GM21423 (cell line): ENCODE measurements around the gene KCTD2.
A peak's percentile ranks its signal among the peaks of the same experiment; 100 is the strongest.

Experiments
- ATAC-seq: cut with Tn5 transposase; IDR thresholded peaks from one replicate; pipeline ENCODE4 v1.9.1; 2021; ENCODE audit warnings: mild to moderate bottlenecking, moderate library complexity; ENCODE audit not compliant: unreplicated experiment

Gene KCTD2

GRCh38 chr17:75094871-75095399 is 47.9 kb downstream of the KCTD2 start:
- no peak for ATAC-seq

- ATAC-seq: no peak
These were observed 49.1 kb downstream of the KCTD2 start for GRCh38 chr17:75096082-75096625.

- no peak for ATAC-seq
These were observed 50.8 kb downstream of the KCTD2 start for GRCh38 chr17:75097865-75098264.

GRCh38 chr17:75098861-75099260 is 51.8 kb downstream of the KCTD2 start:
- ATAC-seq: no peak

GRCh38 chr17:75099881-75100595 is 53.0 kb downstream of the KCTD2 start:
- no peak for ATAC-seq

- ATAC-seq: no peak
These were observed 55.4 kb downstream of the KCTD2 start for GRCh38 chr17:75102385-75102821.

GRCh38 chr17:75103601-75104554 is 56.9 kb downstream of the KCTD2 start:
- ATAC-seq: no peak

- ATAC-seq: no peak
These were observed 58.4 kb downstream of the KCTD2 start for GRCh38 chr17:75105126-75106080.

GRCh38 chr17:75108193-75108592 is 61.2 kb downstream of the KCTD2 start:
- no peak for ATAC-seq

GRCh38 chr17:75109046-75109406 is 62.0 kb downstream of the KCTD2 start:
- no peak for ATAC-seq

- ATAC-seq: peak; percentile 66
These were observed 62.6 kb downstream of the KCTD2 start, which contains the start of gene ARMC7 for GRCh38 chr17:75109407-75110233. Gene ARMC7 (plus strand): TSS chr17:75109969. CDS start chr17:75110289, 320 bp downstream.

- ATAC-seq: no peak
These were observed 63.4 kb downstream of the KCTD2 start for GRCh38 chr17:75110234-75110937.

- ATAC-seq: no peak
These were observed 64.8 kb downstream of the KCTD2 start for GRCh38 chr17:75111777-75112335.

- ATAC-seq: no peak
These were observed 67.0 kb downstream of the KCTD2 start for GRCh38 chr17:75113798-75114551.

- ATAC-seq: no peak
These were observed 67.7 kb downstream of the KCTD2 start for GRCh38 chr17:75114552-75115314.
